Measurements from ENCODE around the gene CACNA2D1. TPM values are rescaled to one million over a fixed set of nuclear protein-coding genes. Genes with fewer than 3 reads are reported as not detected.

CACNA2D1 gene
- total RNA-seq, 1 experiment from 2014 or later = 9.8 TPM

- ChIA-PET POLR2A (no interaction called here), CTCF (no interaction called here)
- TF ChIP-seq SIN3A (IDR thresholded peaks at IDR 0.05; ENCODE audit: borderline replicate concordance, insufficient read depth, low read depth, low read length) (no peak), TCF7L2 (IDR thresholded peaks at IDR 0.05; ENCODE audit: low read depth, low read length) (no peak), POLR2AphosphoS5 (IDR thresholded peaks at IDR 0.05; ENCODE audit: low read depth, low read length) (no peak), CTCF (IDR thresholded peaks at IDR 0.05) (no peak), REST (IDR thresholded peaks at IDR 0.05; ENCODE audit: insufficient read depth in 1 of 2, low read depth in 2 of 2, low read length in 1 of 2) (no peak)
- BruUV-seq (replicated peaks) = no TSS peak
- intact Hi-C loops (cut with micrococcal nuclease; ENCODE audit: unreplicated experiment) = no loop called here
- H3K4me1 ChIP-seq (ENCODE audit: control insufficient read depth, insufficient read depth, low read length) = no peaks in the 10 kb centered on the region
- no peak for ATAC-seq
- no peak overlapping the region for H3K27ac ChIP-seq (ENCODE audit: low read length)
- H3K9me3 ChIP-seq (ENCODE audit: control insufficient read depth, insufficient read depth, low read depth, low read length) = no peaks in the 10 kb centered on the region
- no peaks in the 10 kb centered on the region for H3K27me3 ChIP-seq (ENCODE audit: control insufficient read depth, insufficient read depth, low read length)
- H3K4me3 ChIP-seq (ENCODE audit: low read depth in 2 of 2, low read length in 2 of 2) = no peak overlapping the region
- in situ Hi-C loops (cut with HindIII; ENCODE audit: low pct_unique_long_range_greater_than_20kb, low sequenced_read_pairs) = no loop called here
- no peaks in the 10 kb centered on the region for H3K36me3 ChIP-seq (ENCODE audit: control insufficient read depth, insufficient read depth, low read length)
- no peak for DNase-seq (ENCODE audit: low read depth, low spot score)
Measured at GRCh38 chr7:82335001-82335400, 108.6 kb downstream of the CACNA2D1 start.

GRCh38 chr7:82331234-82331633 lies 112.3 kb downstream of the CACNA2D1 start:
- Histone ChIP-seq H3K27me3 (ENCODE audit: control insufficient read depth, insufficient read depth, low read length) (no peaks in the 10 kb centered on the region), H3K9me3 (ENCODE audit: control insufficient read depth, insufficient read depth, low read depth, low read length) (no peaks in the 10 kb centered on the region), H3K4me3 (ENCODE audit: low read depth in 2 of 2, low read length in 2 of 2) (no peak overlapping the region), H3K36me3 (ENCODE audit: control insufficient read depth, insufficient read depth, low read length) (no peaks in the 10 kb centered on the region), H3K27ac (ENCODE audit: low read length) (no peak overlapping the region), H3K4me1 (ENCODE audit: control insufficient read depth, insufficient read depth, low read length) (no peaks in the 10 kb centered on the region)
- no peak for TF ChIP-seq POLR2AphosphoS5 (IDR thresholded peaks at IDR 0.05; ENCODE audit: low read depth, low read length)
- no peak for TF ChIP-seq REST (IDR thresholded peaks at IDR 0.05; ENCODE audit: insufficient read depth in 1 of 2, low read depth in 2 of 2, low read length in 1 of 2)
- no peak for TF ChIP-seq SIN3A (IDR thresholded peaks at IDR 0.05; ENCODE audit: borderline replicate concordance, insufficient read depth, low read depth, low read length)
- no peak for TF ChIP-seq CTCF (IDR thresholded peaks at IDR 0.05)
- TF ChIP-seq TCF7L2 (IDR thresholded peaks at IDR 0.05; ENCODE audit: low read depth, low read length) = no peak
- intact Hi-C loops (cut with micrococcal nuclease; ENCODE audit: unreplicated experiment) = no loop called here
- POLR2A ChIA-PET = no interaction called here
- DNase-seq (ENCODE audit: low read depth, low spot score) = no peak
- in situ Hi-C loops (cut with HindIII; ENCODE audit: low pct_unique_long_range_greater_than_20kb, low sequenced_read_pairs) = no loop called here
- BruUV-seq (replicated peaks) = no TSS peak
- ATAC-seq = no peak
- CTCF ChIA-PET = no interaction called here
